Psoas muscle (tissue), 8 donors: Measurements from ENCODE around the gene GAS6. TPM values are rescaled to one million over a fixed set of nuclear protein-coding genes. Genes with fewer than 3 reads are reported as not detected.

Source experiments
- ATAC-seq, 4 donors: fragments of 200-7000 bp; cut with Tn5 transposase; one replicate each; pipeline ENCODE4 v1.9.1; 2020; ENCODE audit warnings: moderate library complexity in 3 of 4, mild to moderate bottlenecking in 2 of 4
- DNase-seq, 2 donors: peaks; one replicate each; pipeline ENCODE4 v3.0.0-alpha.2; 2020
- H3K27ac ChIP-seq: fragments of 200-600 bp; one replicate; pipeline ENCODE4 v1.8.0; 2022
- H3K27me3 ChIP-seq, 3 donors: fragments of 200-600 bp in 1 of 3; one replicate each; pipeline versions ENCODE4 v1.6.1 to v1.8.0; 2013 to 2022; ENCODE audit warnings: low read length in 2 of 3, mild to moderate bottlenecking in 2 of 3, moderate library complexity in 1 of 3; ENCODE audit not compliant: insufficient read depth in 3 of 3
- H3K36me3 ChIP-seq, 2 donors: fragments of 200-600 bp in 1 of 2; one replicate each; pipeline versions ENCODE4 v1.6.1 to v1.8.0; 2013 to 2022; ENCODE audit warnings: low read depth in 1 of 2, mild to moderate bottlenecking in 1 of 2, moderate library complexity in 1 of 2; ENCODE audit not compliant: insufficient read depth in 1 of 2
- H3K4me1 ChIP-seq: fragments of 200-600 bp; one replicate; pipeline ENCODE4 v1.8.0; 2022
- H3K4me3 ChIP-seq: fragments of 200-600 bp; one replicate; pipeline ENCODE4 v1.8.0; 2022; ENCODE audit warnings: mild to moderate bottlenecking
- H3K9me3 ChIP-seq: fragments of 200-600 bp; one replicate; pipeline ENCODE4 v1.8.0; 2022
- CTCF ChIP-seq: fragments of 200-600 bp; IDR thresholded peaks from one replicate; pipeline ENCODE4 v1.8.0; 2022; ENCODE audit warnings: antibody characterized with exemption
- WGBS, 3 donors: extraction: QIAGEN DNeasy Blood & Tissue Kit; methylation state at CpG; one replicate each; pipeline versions ENCODE4 v1.1.6 to v1.1.7; 2013; 5-methylcytosine and 5-hydroxymethylcytosine counted together
- intact Hi-C, 2 donors: fragments of 100-400 bp; cut with DNase I; formaldehyde crosslinking; loops; one replicate each; pipeline versions ENCODE4 v1.11.0 to v1.14.2; 2022
- polyA plus RNA-seq, 3 donors: library from polyadenylated mRNA; stranded (reverse); fragments of 200-250 nt; gene quantifications; one replicate each; pipeline ENCODE4 v1.2.3, GENCODE V29; 2013
- total RNA-seq, 4 donors: library from RNA; stranded (reverse); fragmentation: NEBNext Ultra II Directional in 2 of 4; extraction: Animal tissue kit (Norgen Biotek cat#: 25700) in 2 of 4; gene quantifications; one replicate each; pipeline versions ENCODE4 v1.2.1 to v1.2.4, GENCODE V29; 2021 to 2023
- donor health status: healthy with polysubstance abuse.
- donor health status: DM: no; HTN: no; CAD: no; lungs with moderate emphysema.
- donor health status: Bipolar disorder and iron deficiency.
- donor health status: healthy.
- donor health status: DM: yes; HTN: yes; CAD: no.
- donor health status: DM: no; HTN: no; CAD: no.
- donor health status: DM: no; HTN: no; CAD: no.
- donor health status: DM: yes; HTN: yes; CAD: no.

Gene GAS6
- total and polyA plus RNA-seq, 7 donors: 51.6 to 103 (median 65.8) TPM

- H3K4me1 ChIP-seq: no peaks in the 10 kb centered on the region
- no peak overlapping the region for H3K27ac ChIP-seq
- ATAC-seq (no peak), DNase-seq (no peak)
- no peak overlapping the region for H3K4me3 ChIP-seq
- no peaks in the 10 kb centered on the region for H3K9me3 ChIP-seq
- no peaks in the 10 kb centered on the region for H3K36me3 ChIP-seq
- intact Hi-C loops: no loop called here
- TF ChIP-seq CTCF: no peak
- H3K27me3 ChIP-seq: no peaks in the 10 kb centered on the region
- 95 to 96% (median 95%) methylated on average over 15 of the region's 15 CpGs for WGBS, 3 donors
These were observed 34.5 kb upstream of the GAS6 start for GRCh38 chr13:113898391-113898790.

- no peaks in the 10 kb centered on the region for H3K36me3 ChIP-seq
- H3K27ac ChIP-seq: no peak overlapping the region
- intact Hi-C loops: no loop called here
- H3K27me3 ChIP-seq: no peaks in the 10 kb centered on the region
- no peak for DNase-seq
- WGBS, 3 donors: 79 to 88% (median 83%) methylated on average over 4 of the region's 4 CpGs
- ATAC-seq: no peak
- H3K4me3 ChIP-seq: no peak overlapping the region
- no peak for TF ChIP-seq CTCF
- no peaks in the 10 kb centered on the region for H3K4me1 ChIP-seq
- H3K9me3 ChIP-seq: no peaks in the 10 kb centered on the region
These were observed 34.1 kb upstream of the GAS6 start for GRCh38 chr13:113897966-113898365.

- peak in 3 of 4 donors; percentile 30 to 90 (median 67) for ATAC-seq
- Histone ChIP-seq H3K36me3 (no peaks in the 10 kb centered on the region), H3K4me3 (no peak overlapping the region), H3K27ac (no peak overlapping the region), H3K27me3 (no peaks in the 10 kb centered on the region), H3K9me3 (no peaks in the 10 kb centered on the region), H3K4me1 (no peaks in the 10 kb centered on the region)
- no peak for TF ChIP-seq CTCF
- WGBS, 3 donors: 56 to 66% (median 60%) methylated on average over 4 of the region's 4 CpGs
- intact Hi-C loops: no loop called here
- no peak for DNase-seq
These were observed 33.3 kb upstream of the GAS6 start for GRCh38 chr13:113897161-113897560.

- no peak for TF ChIP-seq CTCF
- intact Hi-C loops: no loop called here
- no peak for ATAC-seq
These were observed 31.6 kb upstream of the GAS6 start for GRCh38 chr13:113895436-113895835.

GRCh38 chr13:113890774-113891480 lies 27.1 kb upstream of the GAS6 start:
- no peak for TF ChIP-seq CTCF
- Histone ChIP-seq H3K9me3 (no peaks in the 10 kb centered on the region), H3K27ac (no peak overlapping the region), H3K4me3 (no peak overlapping the region), H3K4me1 (no peaks in the 10 kb centered on the region), H3K36me3 (no peaks in the 10 kb centered on the region), H3K27me3 (no peaks in the 10 kb centered on the region)
- no peak for DNase-seq
- intact Hi-C loops: no loop called here
- ATAC-seq: no peak
- WGBS, 3 donors: 78 to 88% (median 81%) methylated on average over 2 of the region's 2 CpGs

More at GRCh38 chr13:113895436-113895835, 31.6 kb upstream of the GAS6 start:
- no peak for DNase-seq
- Histone ChIP-seq H3K27me3 (no peaks in the 10 kb centered on the region), H3K27ac (no peak overlapping the region), H3K9me3 (no peaks in the 10 kb centered on the region), H3K36me3 (no peaks in the 10 kb centered on the region), H3K4me3 (no peak overlapping the region), H3K4me1 (no peaks in the 10 kb centered on the region)
- WGBS, 3 donors: 78 to 89% (median 83%) methylated on average over 1 of the region's 1 CpG
